GM12891 (cell line): ENCODE results near the gene PSMD6.

Experiments used
- POLR2A ChIP-seq: IDR thresholded peaks from 2 replicates; pipeline ENCODE4 v1.6.1; 2011; ENCODE audit warnings: low read depth, low read length, control low read depth
- POLR2AphosphoS5 ChIP-seq: IDR thresholded peaks from 2 replicates; pipeline ENCODE4 v1.6.1; 2011; ENCODE audit warnings: low read depth, low read length, control low read depth
- POU2F2 ChIP-seq: IDR thresholded peaks from 2 replicates; pipeline ENCODE4 v1.6.1; 2011; ENCODE audit warnings: low read depth, mild to moderate bottlenecking, control low read depth, low read length, moderate library complexity
- TAF1 ChIP-seq: IDR thresholded peaks from 2 replicates; pipeline ENCODE4 v1.6.1; 2011; ENCODE audit warnings: low read depth, low read length, control low read depth

- TF ChIP-seq POLR2A (no peak), POU2F2 (no peak), TAF1 (no peak), POLR2AphosphoS5 (no peak)
Observed at GRCh38 chr3:63964681-63965485, 58.4 kb downstream of the PSMD6 start.
